GM12878 (cell line): ENCODE measurements around the gene ELN. TPM values are rescaled to one million over a fixed set of nuclear protein-coding genes. Genes with fewer than 3 reads are reported as not detected.

Experiments used
- ATAC-seq: fragments of 200-7000 bp; cut with Tn5 transposase; 3 replicates; pipeline ENCODE4 v1.9.1; 2020; ENCODE audit warnings: mild to moderate bottlenecking, moderate library complexity
- BruUV-seq: library from RNA; stranded (reverse); fragments of 400-500 nt; replicated peaks from 2 replicates; lab custom pipeline; 2021; lab: Mats Ljungman, UMichigan
- CTCF ChIA-PET: fragments of 300-600 bp; sonication (Branson Sonifier 250); formaldehyde crosslinking; extraction: SDS; loops from one replicate; lab custom pipeline; 2021; ENCODE audit warnings: inconsistent platforms; lab: Yijun Ruan, JAX
- POLR2A ChIA-PET: fragments of 350-600 bp; formaldehyde crosslinking; extraction: SDS; loops from one replicate; lab custom pipeline; 2021; ENCODE audit warnings: inconsistent platforms; lab: Charles Lee
- RAD21 ChIA-PET: fragments of 300-600 bp; sonication (Branson Sonifier 250); formaldehyde crosslinking; loops from one replicate; lab custom pipeline; 2023; ENCODE audit warnings: antibody characterized with exemption; ENCODE audit not compliant: unreplicated experiment; lab: Charles Lee
- SMC1A ChIA-PET: fragments of 300-600 bp; sonication (Branson Sonifier 250); formaldehyde crosslinking; loops from one replicate; lab custom pipeline; 2023; ENCODE audit not compliant: unreplicated experiment, uncharacterized antibody; lab: Charles Lee
- DNase-seq: peaks from one replicate; pipeline ENCODE4 v3.0.0-alpha.2; 2011; ENCODE audit warnings: low read depth, low spot score
- FAIRE-seq: peaks from 3 replicates; lab custom pipeline; 2011; peaks lifted over from hg19 to GRCh38; lab: Jason Lieb, UNC
- H2AFZ ChIP-seq: 2 replicates; pipeline ENCODE4 v1.6.0; 2011; ENCODE audit warnings: low read depth, low read length, control low read depth; ENCODE audit not compliant: control insufficient read depth
- H3K27ac ChIP-seq: 2 replicates; pipeline ENCODE4 v1.5.1; 2011; ENCODE audit warnings: control low read depth; ENCODE audit not compliant: control insufficient read depth, insufficient read depth
- H3K27me3 ChIP-seq, 2 experiments: replicated peaks in 1 of 2; 2 replicates each; pipeline versions ENCODE4 v1.6.0 to v1.6.1; 2011; ENCODE audit warnings: low read length in 1 of 2; ENCODE audit not compliant: control insufficient read depth in 2 of 2, insufficient read depth in 2 of 2
- H3K36me3 ChIP-seq, 2 experiments: 2 replicates each; pipeline ENCODE4 v1.5.1; 2011; ENCODE audit warnings: low read length in 1 of 2; ENCODE audit not compliant: control insufficient read depth in 2 of 2, insufficient read depth in 2 of 2
- H3K4me1 ChIP-seq: 2 replicates; pipeline ENCODE4 v1.6.1; 2011; ENCODE audit warnings: mild to moderate bottlenecking, low read length, moderate library complexity, mixed read lengths; ENCODE audit not compliant: control insufficient read depth, insufficient read depth
- H3K4me2 ChIP-seq: 2 replicates; pipeline ENCODE4 v1.6.0; 2011; ENCODE audit warnings: control low read depth; ENCODE audit not compliant: control insufficient read depth, insufficient read depth
- H3K4me3 ChIP-seq: fragments of 200-600 bp; sonication (generic); 2 replicates; pipeline ENCODE4 v1.5.1; 2016
- H3K79me2 ChIP-seq: 2 replicates; pipeline ENCODE4 v1.6.0; 2011; ENCODE audit warnings: low read length; ENCODE audit not compliant: control insufficient read depth, insufficient read depth
- H3K9ac ChIP-seq: 2 replicates; pipeline ENCODE4 v1.8.0; 2011; ENCODE audit warnings: low read length, control low read depth, mixed read lengths; ENCODE audit not compliant: control insufficient read depth, insufficient read depth
- H3K9me3 ChIP-seq: replicated peaks from 3 replicates; pipeline ENCODE4 v1.5.1; 2011; ENCODE audit warnings: mild to moderate bottlenecking, low read length; ENCODE audit not compliant: control insufficient read depth, insufficient read depth
- H4K20me1 ChIP-seq: 2 replicates; pipeline ENCODE4 v1.6.0; 2011; ENCODE audit not compliant: control insufficient read depth, insufficient read depth
- CBFB ChIP-seq: IDR thresholded peaks from 2 replicates; pipeline ENCODE4 v1.6.1; 2016; ENCODE audit warnings: antibody characterized with exemption, low read depth
- ESRRA ChIP-seq: IDR thresholded peaks from 2 replicates; pipeline ENCODE4 v1.6.1; 2012; ENCODE audit warnings: mild to moderate bottlenecking, low read length, improper control_type of control experiment
- FOS ChIP-seq: IDR thresholded peaks from 3 replicates; pipeline ENCODE4 v1.6.1; 2011; ENCODE audit warnings: borderline replicate concordance; ENCODE audit not compliant: insufficient read length; ENCODE audit errors: extremely low read depth
- GABPA ChIP-seq: IDR thresholded peaks from 2 replicates; pipeline ENCODE4 v1.6.1; 2014; ENCODE audit warnings: antibody characterized with exemption, low read depth, mild to moderate bottlenecking, inconsistent platforms
- MTA3 ChIP-seq: IDR thresholded peaks from 2 replicates; pipeline ENCODE4 v1.6.1; 2012; ENCODE audit warnings: low read length, inconsistent platforms, borderline replicate concordance
- NRF1 ChIP-seq: conservative IDR thresholded peaks from 2 replicates; pipeline ENCODE4 v1.6.1; 2011; ENCODE audit warnings: mild to moderate bottlenecking, low read depth, low read length, improper control_type of control experiment
- RELA ChIP-seq: fragments of 450-650 bp; IDR thresholded peaks from 2 replicates; pipeline ENCODE4 v1.8.0; 2014; ENCODE audit warnings: borderline replicate concordance; ENCODE audit not compliant: partially characterized antibody
- SMARCA5 ChIP-seq: fragments of 450-650 bp; IDR thresholded peaks from 2 replicates; pipeline ENCODE4 v1.6.1; 2017; ENCODE audit warnings: mild to moderate bottlenecking
- SMC3 ChIP-seq: IDR thresholded peaks from 2 replicates; pipeline ENCODE4 v1.6.1; 2011; ENCODE audit warnings: low read length, improper control_type of control experiment, borderline replicate concordance
- SP1 ChIP-seq: IDR thresholded peaks from one replicate; pipeline ENCODE4 v1.6.1; 2011; ENCODE audit warnings: low read depth, low read length
- SUPT20H ChIP-seq: IDR thresholded peaks from 2 replicates; pipeline ENCODE4 v1.6.1; 2011; ENCODE audit warnings: low read depth, mild to moderate bottlenecking, low read length, moderate library complexity, borderline replicate concordance; ENCODE audit not compliant: control insufficient read depth
- ZSCAN29 ChIP-seq: fragments of 450-650 bp; IDR thresholded peaks from 2 replicates; pipeline ENCODE4 v1.6.1; 2017; ENCODE audit warnings: mild to moderate bottlenecking, moderate library complexity
- WGBS: methylation state at CpG from one replicate; pipeline ENCODE4 v1.1.6; 2016; ENCODE audit warnings: low lambda C conversion rate; ENCODE audit not compliant: insufficient replicate concordance, insufficient coverage; ENCODE audit errors: missing lambda C conversion rate; 5-methylcytosine and 5-hydroxymethylcytosine counted together
- in situ Hi-C: fragments of 300-500 bp; cut with MboI; formaldehyde crosslinking; loops from 9 replicates; pipeline ENCODE4 v1.14.3; 2018; ENCODE audit warnings: mixed read lengths
- intact Hi-C: fragments of 100-400 bp; cut with micrococcal nuclease; formaldehyde crosslinking; loops from one replicate; pipeline ENCODE4 v1.14.2; 2022; ENCODE audit not compliant: unreplicated experiment
- polyA plus RNA-seq, 11 experiments: library from polyadenylated mRNA; depleted of rRNA in 4 of 11; unstranded in 6 of 11; stranded (reverse) in 5 of 11; fragments of >200 nt; fragmentation: Nextera tagmentation in 4 of 11; fragmentation: Illumina TruSeq in 1 of 11; extraction: Ambion mirVana in 4 of 11; extraction: Trizol in 1 of 11; gene quantifications; 1 replicate in 1 of 11; 2 replicates in 10 of 11; pipeline versions ENCODE4 v1.2.1 to v1.2.3, GENCODE V29; 2011 to 2016; ENCODE audit warnings: inconsistent platforms in 2 of 11, missing spikeins in 2 of 11, low read depth in 1 of 11
- total RNA-seq, 4 experiments: library from RNA; depleted of rRNA in 3 of 4; stranded (reverse); fragments of >200 nt in 3 of 4; fragmentation: Illumina TruSeq in 1 of 4; extraction: Trizol in 1 of 4; gene quantifications; 2 replicates each; pipeline versions ENCODE4 v1.2.1 to v1.2.3, GENCODE V29; 2013 to 2021
- TF ChIP-seq, protein P1 (sequence below): IDR thresholded peaks from 2 replicates; pipeline ENCODE4 v1.6.1; 2011; ENCODE audit warnings: borderline replicate concordance, low read depth, mild to moderate bottlenecking, moderate library complexity, mixed read lengths, low read length; ENCODE audit not compliant: insufficient read depth; ENCODE audit errors: extremely low read length
- TF ChIP-seq, protein P2 (sequence below): IDR thresholded peaks from 2 replicates; pipeline ENCODE4 v1.6.1; 2011; ENCODE audit warnings: borderline replicate concordance, low read depth, mild to moderate bottlenecking, moderate library complexity, low read length; ENCODE audit not compliant: insufficient read depth, poor library complexity, severe bottlenecking
- TF ChIP-seq, protein P3 (sequence below): IDR thresholded peaks from 2 replicates; pipeline ENCODE4 v1.6.1; 2012; ENCODE audit warnings: low read depth, low read length, improper control_type of control experiment

The ELN gene
- total and polyA plus RNA-seq, 10 of the 15 experiments (the other 5 are each of a cell fraction or from before 2014, with no cell fraction given), result 0.08 to 0.27 (median 0.23) TPM; not detected in 7

GRCh38 chr7:74063646-74064045 is 35.7 kb downstream of the ELN start (continued):
- TF ChIP-seq, protein P1, sequence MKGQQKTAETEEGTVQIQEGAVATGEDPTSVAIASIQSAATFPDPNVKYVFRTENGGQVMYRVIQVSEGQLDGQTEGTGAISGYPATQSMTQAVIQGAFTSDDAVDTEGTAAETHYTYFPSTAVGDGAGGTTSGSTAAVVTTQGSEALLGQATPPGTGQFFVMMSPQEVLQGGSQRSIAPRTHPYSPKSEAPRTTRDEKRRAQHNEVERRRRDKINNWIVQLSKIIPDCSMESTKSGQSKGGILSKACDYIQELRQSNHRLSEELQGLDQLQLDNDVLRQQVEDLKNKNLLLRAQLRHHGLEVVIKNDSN, result no peak
- TF ChIP-seq SMC3, result no peak
- no peak for TF ChIP-seq SUPT20H
- no peak for TF ChIP-seq SP1
- no peak for TF ChIP-seq ZSCAN29
- TF ChIP-seq NRF1, result no peak

DNA sequence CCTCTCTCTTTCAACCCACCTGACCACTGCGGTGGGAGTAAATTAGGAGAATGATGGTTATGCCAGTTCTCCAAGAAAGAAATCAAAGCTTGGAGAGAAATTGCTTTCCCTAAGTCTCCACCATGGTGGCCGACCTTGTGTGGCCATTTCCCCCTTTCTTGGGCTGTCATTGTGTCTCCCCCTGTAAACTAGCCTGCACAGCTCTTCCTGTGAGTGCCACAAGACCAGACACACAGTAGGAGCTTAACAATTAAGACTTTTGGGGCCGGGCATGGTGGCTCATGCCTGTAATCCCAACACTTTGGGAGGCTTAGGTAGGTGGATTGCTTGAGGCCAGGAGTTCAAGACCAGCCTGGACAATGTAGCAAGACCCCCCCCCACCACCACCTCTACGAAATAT is 36.7 kb downstream of the ELN start:
- POLR2A ChIA-PET, result no interaction called here
- in situ Hi-C loops, result loop anchor here (5.0 kb wide), 1 partner anchor 338 kb away; no protein-coding TSS in a partner anchor
- Histone ChIP-seq H3K36me3 (no peaks in the 10 kb centered on the region; a peak in 1 of 4 replicates), H3K79me2 (no peaks in the 10 kb centered on the region), H3K4me1 (no peaks in the 10 kb centered on the region), H3K4me3 (no peak overlapping the region), H3K9me3 (no peaks in the 10 kb centered on the region), H4K20me1 (no peaks in the 10 kb centered on the region), H3K27me3 (peaks cover 0 to 1% of the 10 kb centered on the region in 2 experiments; a peak in 1 of 4 replicates), H3K4me2 (no peak overlapping the region)
- DNase-seq, result no peak
- intact Hi-C loops, result loop anchor here (5.0 to 10.0 kb wide), 2 partner anchors 60 to 118 kb away; no protein-coding TSS in a partner anchor
- TF ChIP-seq, protein P2, sequence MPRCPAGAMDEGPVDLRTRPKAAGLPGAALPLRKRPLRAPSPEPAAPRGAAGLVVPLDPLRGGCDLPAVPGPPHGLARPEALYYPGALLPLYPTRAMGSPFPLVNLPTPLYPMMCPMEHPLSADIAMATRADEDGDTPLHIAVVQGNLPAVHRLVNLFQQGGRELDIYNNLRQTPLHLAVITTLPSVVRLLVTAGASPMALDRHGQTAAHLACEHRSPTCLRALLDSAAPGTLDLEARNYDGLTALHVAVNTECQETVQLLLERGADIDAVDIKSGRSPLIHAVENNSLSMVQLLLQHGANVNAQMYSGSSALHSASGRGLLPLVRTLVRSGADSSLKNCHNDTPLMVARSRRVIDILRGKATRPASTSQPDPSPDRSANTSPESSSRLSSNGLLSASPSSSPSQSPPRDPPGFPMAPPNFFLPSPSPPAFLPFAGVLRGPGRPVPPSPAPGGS, result no peak
- TF ChIP-seq GABPA (no peak), SMARCA5 (no peak), ESRRA (no peak), MTA3 (no peak), FOS (no peak), CBFB (no peak), RELA (no peak)
- TF ChIP-seq, protein P3, sequence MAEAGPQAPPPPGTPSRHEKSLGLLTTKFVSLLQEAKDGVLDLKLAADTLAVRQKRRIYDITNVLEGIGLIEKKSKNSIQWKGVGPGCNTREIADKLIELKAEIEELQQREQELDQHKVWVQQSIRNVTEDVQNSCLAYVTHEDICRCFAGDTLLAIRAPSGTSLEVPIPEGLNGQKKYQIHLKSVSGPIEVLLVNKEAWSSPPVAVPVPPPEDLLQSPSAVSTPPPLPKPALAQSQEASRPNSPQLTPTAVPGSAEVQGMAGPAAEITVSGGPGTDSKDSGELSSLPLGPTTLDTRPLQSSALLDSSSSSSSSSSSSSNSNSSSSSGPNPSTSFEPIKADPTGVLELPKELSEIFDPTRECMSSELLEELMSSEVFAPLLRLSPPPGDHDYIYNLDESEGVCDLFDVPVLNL, result no peak
- TF ChIP-seq, all 136 proteins: peak for 0
- ChIA-PET CTCF (interaction anchor here (0.9 to 1.5 kb wide), 6 partner anchors 18 to 336 kb away, joined by 3 to 8 read pairs (median 4); no protein-coding TSS in a partner anchor), SMC1A (interaction anchor here (0.6 to 1.4 kb wide), 2 partner anchors 348 to 441 kb away, joined by 3 read pairs; no protein-coding TSS in a partner anchor), RAD21 (interaction anchor here (1.2 to 1.5 kb wide), 2 partner anchors 111 to 144 kb away, joined by 3 to 5 read pairs; no protein-coding TSS in a partner anchor)
- Histone ChIP-seq H3K27ac (no peak overlapping the region), H3K9ac (no peak overlapping the region), H2AFZ (no peak overlapping the region)
- no TSS peak for BruUV-seq
- FAIRE-seq, result no peak
- ATAC-seq, result no peak
- 46% methylated on average over 4 of the region's 4 CpGs for WGBS
